ENCODE measurements around the gene HS2ST1. TPM values are rescaled to one million over a fixed set of nuclear protein-coding genes. Genes with fewer than 3 reads are reported as not detected.
A peak's percentile ranks its signal among the peaks of the same experiment; 100 is the strongest.
"Not testable (repeated sequence)": the region's sequence is repeated elsewhere in the genome, so short reads cannot be mapped to it uniquely, and the experiment has no call there.

The HS2ST1 gene
- total and polyA plus RNA-seq, 12 donors: 2.4 to 21.4 (median 13.6) TPM

DNA sequence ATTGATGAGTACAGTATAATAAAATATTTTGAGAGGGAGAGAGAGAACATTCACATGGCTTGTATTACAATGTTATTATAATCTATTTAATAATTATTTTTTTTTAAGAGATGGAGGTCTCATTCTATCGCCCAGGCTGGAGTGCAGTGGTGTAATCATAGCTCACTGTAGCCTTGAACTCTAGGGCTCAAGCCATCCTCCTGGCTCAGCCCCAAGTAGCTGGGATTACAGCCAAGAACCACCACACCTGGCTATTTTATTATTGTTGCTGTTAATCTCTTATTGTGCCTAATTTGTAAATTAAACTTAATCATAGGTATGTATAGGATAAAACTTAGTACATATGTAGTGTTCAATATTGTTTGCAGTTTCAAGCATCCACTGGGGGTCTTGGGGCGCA is 57.8 kb downstream of the HS2ST1 start:
- WGBS, 2 donors: 70 to 81% methylated on average over 2 of the region's 2 CpGs
- Histone ChIP-seq H3K27ac (no peak overlapping the region), H3K4me1 (peaks cover 0 to 16% (median 0%) of the 10 kb centered on the region in 9 donors), H3K27me3 (no peaks in the 10 kb centered on the region), H3K9me3 (no peaks in the 10 kb centered on the region), H3K36me3 (no peaks in the 10 kb centered on the region), H3K4me3 (no peak overlapping the region)
- ATAC-seq (no peak), DNase-seq (no peak)
- intact Hi-C loops (cut with DNase I): loop anchor here in 1 of 10 donors (10.0 kb wide), 1 partner anchor 113 kb away; no protein-coding TSS in a partner anchor
- TF ChIP-seq, protein P1, sequence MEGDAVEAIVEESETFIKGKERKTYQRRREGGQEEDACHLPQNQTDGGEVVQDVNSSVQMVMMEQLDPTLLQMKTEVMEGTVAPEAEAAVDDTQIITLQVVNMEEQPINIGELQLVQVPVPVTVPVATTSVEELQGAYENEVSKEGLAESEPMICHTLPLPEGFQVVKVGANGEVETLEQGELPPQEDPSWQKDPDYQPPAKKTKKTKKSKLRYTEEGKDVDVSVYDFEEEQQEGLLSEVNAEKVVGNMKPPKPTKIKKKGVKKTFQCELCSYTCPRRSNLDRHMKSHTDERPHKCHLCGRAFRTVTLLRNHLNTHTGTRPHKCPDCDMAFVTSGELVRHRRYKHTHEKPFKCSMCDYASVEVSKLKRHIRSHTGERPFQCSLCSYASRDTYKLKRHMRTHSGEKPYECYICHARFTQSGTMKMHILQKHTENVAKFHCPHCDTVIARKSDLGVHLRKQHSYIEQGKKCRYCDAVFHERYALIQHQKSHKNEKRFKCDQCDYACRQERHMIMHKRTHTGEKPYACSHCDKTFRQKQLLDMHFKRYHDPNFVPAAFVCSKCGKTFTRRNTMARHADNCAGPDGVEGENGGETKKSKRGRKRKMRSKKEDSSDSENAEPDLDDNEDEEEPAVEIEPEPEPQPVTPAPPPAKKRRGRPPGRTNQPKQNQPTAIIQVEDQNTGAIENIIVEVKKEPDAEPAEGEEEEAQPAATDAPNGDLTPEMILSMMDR (IDR thresholded peaks at IDR 0.05): no peak

DNA sequence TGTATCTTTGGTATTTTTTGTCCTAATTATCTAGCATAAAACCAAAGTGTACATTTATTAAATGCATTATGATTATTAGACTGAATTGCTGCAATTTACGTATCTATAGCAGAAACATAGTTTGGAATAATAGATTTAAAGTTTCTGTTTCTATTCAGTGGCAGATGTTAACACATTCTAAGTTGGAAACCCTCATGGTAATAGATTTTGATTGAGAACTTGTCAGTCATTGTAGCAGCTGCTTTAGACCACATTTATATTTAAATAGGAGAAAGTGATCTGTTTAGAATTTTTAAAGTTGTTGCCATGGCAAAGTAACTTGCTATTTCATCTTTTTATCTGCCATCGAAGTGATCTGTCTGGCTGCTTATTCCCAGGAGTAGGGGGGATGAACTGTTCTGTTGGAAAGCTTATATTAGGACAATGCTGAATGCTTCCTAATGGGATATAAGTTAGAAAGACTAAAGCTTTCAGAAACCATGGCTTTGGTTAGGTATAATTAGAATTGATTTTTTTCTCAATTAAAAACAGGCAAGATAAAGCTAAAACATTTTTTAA is 61.6 kb downstream of the HS2ST1 start:
- no peaks in the 10 kb centered on the region for H3K27me3 ChIP-seq
- ATAC-seq: no peak
- DNase-seq: no peak
- H3K27ac ChIP-seq: no peak overlapping the region
- H3K4me3 ChIP-seq: no peak overlapping the region
- intact Hi-C loops (cut with DNase I): loop anchor here in 1 of 10 donors (10.0 kb wide), 1 partner anchor 109 kb away; no protein-coding TSS in a partner anchor
- no peaks in the 10 kb centered on the region for H3K9me3 ChIP-seq
- 38 to 47% methylated on average over 2 of the region's 2 CpGs for WGBS, 2 donors
- H3K36me3 ChIP-seq: no peaks in the 10 kb centered on the region
- peaks cover 0 to 16% (median 0%) of the 10 kb centered on the region in 9 donors for H3K4me1 ChIP-seq
- TF ChIP-seq, protein P1 (IDR thresholded peaks at IDR 0.05): no peak

DNA sequence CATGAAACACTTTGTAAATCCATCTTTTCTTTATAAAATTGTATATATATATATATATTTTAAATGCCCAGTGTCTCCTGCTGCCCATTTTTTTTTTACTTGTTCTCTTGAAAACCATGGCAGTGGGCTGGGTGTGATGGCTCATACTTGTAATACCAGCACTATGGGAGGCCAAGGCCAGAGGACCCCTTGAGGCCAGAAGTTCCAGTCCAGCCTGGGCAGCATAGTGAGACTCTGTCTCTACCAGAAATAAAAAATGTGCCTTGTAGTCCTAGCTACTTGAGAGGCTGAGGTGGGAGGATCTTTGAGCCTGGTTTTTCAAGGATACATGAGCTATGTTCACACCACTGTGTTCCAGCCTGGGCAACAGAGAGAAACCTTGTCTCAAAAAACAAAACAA is 62.2 kb downstream of the HS2ST1 start:
- H3K4me3 ChIP-seq: no peak overlapping the region
- no peaks in the 10 kb centered on the region for H3K9me3 ChIP-seq
- TF ChIP-seq, protein P1 (IDR thresholded peaks at IDR 0.05): no peak
- no peak for ATAC-seq
- peaks cover 0 to 16% (median 0%) of the 10 kb centered on the region in 9 donors for H3K4me1 ChIP-seq
- DNase-seq: no peak
- no peaks in the 10 kb centered on the region for H3K27me3 ChIP-seq
- intact Hi-C loops (cut with DNase I): loop anchor here in 1 of 10 donors (10.0 kb wide), 1 partner anchor 108 kb away; no protein-coding TSS in a partner anchor
- H3K36me3 ChIP-seq: no peaks in the 10 kb centered on the region
- no peak overlapping the region for H3K27ac ChIP-seq

DNA sequence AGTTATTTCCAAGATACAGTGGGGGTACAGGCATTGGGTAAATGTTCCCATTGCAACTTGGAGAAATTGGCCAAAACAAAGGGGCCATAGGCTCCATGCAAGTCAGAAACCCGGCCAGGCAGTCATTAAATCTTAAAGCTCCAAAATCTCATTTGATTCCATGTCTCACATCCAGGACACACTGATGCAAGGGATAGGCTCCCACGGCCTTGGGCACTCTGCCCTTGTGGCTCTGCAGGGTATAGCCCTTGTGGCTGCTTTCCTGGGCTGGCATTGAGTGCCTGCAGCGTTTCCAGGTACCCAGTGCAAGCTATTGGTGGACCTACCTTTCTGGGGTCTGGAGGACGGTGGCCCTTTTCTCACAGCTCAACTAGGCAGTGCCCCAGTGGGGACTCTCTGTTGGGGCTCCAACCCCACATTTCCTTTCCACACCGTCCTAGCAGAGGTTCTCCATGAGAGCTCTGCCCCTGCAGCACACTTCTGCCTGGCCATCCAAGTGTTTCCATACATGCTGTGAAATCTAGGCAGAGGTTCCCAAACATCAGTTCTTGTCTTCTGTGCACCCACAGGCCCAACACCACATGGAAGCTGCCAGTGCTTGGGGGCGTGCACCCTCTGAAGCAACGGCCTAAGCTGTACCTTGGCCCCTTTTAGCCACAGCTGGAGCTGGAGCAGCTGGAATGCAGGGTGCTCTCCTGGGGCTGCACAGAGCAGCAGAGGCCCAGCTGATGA is 67.2 kb downstream of the HS2ST1 start:
- no peaks in the 10 kb centered on the region for H3K27me3 ChIP-seq
- H3K36me3 ChIP-seq: no peaks in the 10 kb centered on the region
- DNase-seq (no peak), ATAC-seq (peak in 1 of 8 donors; percentile 47)
- no peaks in the 10 kb centered on the region for H3K9me3 ChIP-seq
- H3K4me1 ChIP-seq: no peaks in the 10 kb centered on the region
- WGBS, 2 donors: 83 to 84% methylated on average over 7 of the region's 7 CpGs
- intact Hi-C loops (cut with DNase I): loop anchor here in 1 of 10 donors (1.0 kb wide), 1 partner anchor 12 kb away; no protein-coding TSS in a partner anchor
- H3K4me3 ChIP-seq: no peak overlapping the region
- H3K27ac ChIP-seq: no peak overlapping the region
- TF ChIP-seq, protein P1 (IDR thresholded peaks at IDR 0.05): no peak

DNA sequence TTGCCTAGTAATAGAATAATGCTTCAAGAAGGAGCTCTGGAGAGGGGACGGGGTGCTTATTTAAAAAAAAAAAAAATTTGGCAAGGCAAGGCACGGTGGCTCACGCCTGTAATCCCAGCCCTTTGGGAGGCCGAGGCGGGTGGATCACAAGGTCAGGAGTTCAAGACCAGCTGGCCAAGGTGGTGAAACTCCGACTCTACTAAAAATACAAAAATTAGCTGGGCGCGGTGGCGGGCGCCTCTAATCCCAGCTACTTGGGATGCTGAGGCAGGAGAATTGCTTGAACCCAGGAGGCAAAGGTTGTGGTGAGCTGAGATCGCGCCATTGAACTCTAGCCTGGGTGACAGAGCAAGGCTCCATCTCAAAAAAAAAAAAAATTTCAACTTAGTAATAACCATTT is 69.2 kb downstream of the HS2ST1 start:
- H3K4me3 ChIP-seq; intact Hi-C loops (cut with DNase I); ATAC-seq; H3K36me3 ChIP-seq; H3K27ac ChIP-seq; H3K27me3 ChIP-seq; DNase-seq; H3K4me1 ChIP-seq; H3K9me3 ChIP-seq: not testable (repeated sequence)
- 97 to 98% methylated on average over 12 of the region's 12 CpGs for WGBS, 2 donors

Measured in heart right ventricle (tissue), 16 donors.